ENCODE results near the gene PTPN3. TPM values are rescaled to one million over a fixed set of nuclear protein-coding genes. Genes with fewer than 3 reads are reported as not detected.

The PTPN3 gene
- total RNA-seq, 1 experiment from 2014 or later, result 25.0 TPM

DNA sequence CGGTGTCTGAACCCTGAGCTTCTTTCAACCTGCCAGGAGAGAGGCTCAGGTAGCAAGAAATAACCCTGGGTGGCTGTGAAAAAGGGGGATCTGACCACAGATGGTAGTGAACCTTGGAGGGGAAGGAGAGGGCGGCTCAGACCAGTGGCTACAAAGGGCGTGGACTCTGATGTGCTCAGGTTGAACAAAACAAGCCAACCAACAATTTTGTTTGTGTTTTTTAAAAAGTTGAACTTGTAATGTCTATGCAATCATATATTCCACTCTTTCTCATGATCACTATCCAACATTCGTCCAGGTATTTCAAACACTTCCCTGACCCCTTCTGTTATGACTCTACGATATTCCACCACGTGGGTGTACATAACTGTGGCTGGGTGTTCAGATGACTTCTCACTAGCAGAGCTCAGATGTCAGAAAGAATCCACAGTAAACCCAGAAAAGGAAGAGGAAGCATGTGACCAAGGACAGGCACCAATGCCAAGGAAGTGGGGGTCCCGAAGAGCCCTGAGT is 20.0 kb downstream of the PTPN3 start:
- H3K4me1 Mint-ChIP-seq (ENCODE audit: low read depth, unreplicated experiment), result peaks cover 79% of the 10 kb centered on the region
- peak overlapping the region; percentile 99 for H3K27ac Mint-ChIP-seq (ENCODE audit: unreplicated experiment)
- BruUV-seq (replicated peaks), result TSS peak; percentile 88

DNA sequence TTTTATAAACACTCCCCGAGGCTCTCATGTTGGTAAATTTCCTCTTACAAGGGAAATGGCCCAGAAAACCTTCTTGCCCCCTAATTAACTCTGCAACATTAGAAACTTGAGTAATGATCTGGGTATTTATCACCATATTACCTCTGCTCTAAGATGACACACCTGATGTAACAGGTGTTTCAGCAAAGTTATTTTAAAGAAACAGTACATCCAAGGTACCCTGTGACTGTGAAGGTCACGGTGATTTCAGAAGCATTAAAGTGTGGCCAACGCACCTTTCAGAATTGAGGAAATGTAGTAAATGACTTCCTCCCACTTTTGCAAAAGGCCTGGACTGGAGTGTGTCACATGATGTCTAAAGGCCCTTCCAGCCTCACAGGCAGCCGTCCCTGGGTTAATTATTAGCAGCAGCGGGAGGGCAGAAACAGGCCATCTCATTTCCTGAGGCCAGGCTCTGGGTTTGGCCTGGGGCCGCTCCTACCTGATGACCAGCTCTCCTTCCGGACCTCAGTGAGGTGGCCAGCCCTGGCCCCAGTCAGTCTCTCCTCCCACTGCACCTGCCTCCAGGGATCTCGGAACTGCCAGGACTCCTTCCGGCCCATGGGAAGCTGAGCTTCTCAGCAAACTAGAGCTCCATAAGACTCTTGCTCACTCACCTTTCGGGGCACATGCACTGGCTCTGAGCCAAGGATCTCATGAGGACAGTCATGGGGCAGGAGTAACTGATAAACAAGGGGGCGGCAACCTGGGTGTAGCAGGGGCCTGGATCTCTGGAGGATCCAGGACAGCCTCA is 20.7 kb downstream of the PTPN3 start:
- DNase-seq, result peak; percentile 94
- BruUV-seq (replicated peaks), result no TSS peak
- Mint-ChIP-seq H3K36me3 (ENCODE audit: insufficient read depth, unreplicated experiment) (peaks cover 40% of the 10 kb centered on the region), H3K9me3 (ENCODE audit: low read depth, unreplicated experiment) (no peaks in the 10 kb centered on the region), H3K4me3 (ENCODE audit: low read depth, unreplicated experiment) (peak overlapping the region; percentile 60), H3K27me3 (ENCODE audit: unreplicated experiment) (no peaks in the 10 kb centered on the region), H3K27ac (ENCODE audit: unreplicated experiment) (peak overlapping the region; percentile 99), H3K4me1 (ENCODE audit: low read depth, unreplicated experiment) (peaks cover 77% of the 10 kb centered on the region)
- TF ChIP-seq, protein P1, sequence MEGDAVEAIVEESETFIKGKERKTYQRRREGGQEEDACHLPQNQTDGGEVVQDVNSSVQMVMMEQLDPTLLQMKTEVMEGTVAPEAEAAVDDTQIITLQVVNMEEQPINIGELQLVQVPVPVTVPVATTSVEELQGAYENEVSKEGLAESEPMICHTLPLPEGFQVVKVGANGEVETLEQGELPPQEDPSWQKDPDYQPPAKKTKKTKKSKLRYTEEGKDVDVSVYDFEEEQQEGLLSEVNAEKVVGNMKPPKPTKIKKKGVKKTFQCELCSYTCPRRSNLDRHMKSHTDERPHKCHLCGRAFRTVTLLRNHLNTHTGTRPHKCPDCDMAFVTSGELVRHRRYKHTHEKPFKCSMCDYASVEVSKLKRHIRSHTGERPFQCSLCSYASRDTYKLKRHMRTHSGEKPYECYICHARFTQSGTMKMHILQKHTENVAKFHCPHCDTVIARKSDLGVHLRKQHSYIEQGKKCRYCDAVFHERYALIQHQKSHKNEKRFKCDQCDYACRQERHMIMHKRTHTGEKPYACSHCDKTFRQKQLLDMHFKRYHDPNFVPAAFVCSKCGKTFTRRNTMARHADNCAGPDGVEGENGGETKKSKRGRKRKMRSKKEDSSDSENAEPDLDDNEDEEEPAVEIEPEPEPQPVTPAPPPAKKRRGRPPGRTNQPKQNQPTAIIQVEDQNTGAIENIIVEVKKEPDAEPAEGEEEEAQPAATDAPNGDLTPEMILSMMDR (IDR thresholded peaks at IDR 0.05; ENCODE audit: unreplicated experiment), result no peak
- intact Hi-C loops (cut with micrococcal nuclease; ENCODE audit: unreplicated experiment), result loop anchor here (1.0 to 2.0 kb wide), 2 partner anchors 19 to 79 kb away; no protein-coding TSS in a partner anchor
- CTCF ChIA-PET, result interaction anchor here (0.7 to 1.7 kb wide), 7 partner anchors 8 to 41 kb away, joined by 3 to 6 read pairs (median 4); partner anchors contain the start of gene PTPN3

More for the DNA sequence above, 20.0 kb downstream of the PTPN3 start:
- intact Hi-C loops (cut with micrococcal nuclease; ENCODE audit: unreplicated experiment), result no loop called here
- TF ChIP-seq, protein P1 (IDR thresholded peaks at IDR 0.05; ENCODE audit: unreplicated experiment), result no peak
- CTCF ChIA-PET, result interaction anchor here (0.9 to 1.7 kb wide), 5 partner anchors 8 to 37 kb away, joined by 3 to 6 read pairs (median 4); partner anchors contain the start of gene PTPN3
- no peaks in the 10 kb centered on the region for H3K9me3 Mint-ChIP-seq (ENCODE audit: low read depth, unreplicated experiment)
- no peaks in the 10 kb centered on the region for H3K27me3 Mint-ChIP-seq (ENCODE audit: unreplicated experiment)
- H3K4me3 Mint-ChIP-seq (ENCODE audit: low read depth, unreplicated experiment), result peak overlapping the region; percentile 60
- peaks cover 40% of the 10 kb centered on the region for H3K36me3 Mint-ChIP-seq (ENCODE audit: insufficient read depth, unreplicated experiment)
- no peak for DNase-seq

DNA sequence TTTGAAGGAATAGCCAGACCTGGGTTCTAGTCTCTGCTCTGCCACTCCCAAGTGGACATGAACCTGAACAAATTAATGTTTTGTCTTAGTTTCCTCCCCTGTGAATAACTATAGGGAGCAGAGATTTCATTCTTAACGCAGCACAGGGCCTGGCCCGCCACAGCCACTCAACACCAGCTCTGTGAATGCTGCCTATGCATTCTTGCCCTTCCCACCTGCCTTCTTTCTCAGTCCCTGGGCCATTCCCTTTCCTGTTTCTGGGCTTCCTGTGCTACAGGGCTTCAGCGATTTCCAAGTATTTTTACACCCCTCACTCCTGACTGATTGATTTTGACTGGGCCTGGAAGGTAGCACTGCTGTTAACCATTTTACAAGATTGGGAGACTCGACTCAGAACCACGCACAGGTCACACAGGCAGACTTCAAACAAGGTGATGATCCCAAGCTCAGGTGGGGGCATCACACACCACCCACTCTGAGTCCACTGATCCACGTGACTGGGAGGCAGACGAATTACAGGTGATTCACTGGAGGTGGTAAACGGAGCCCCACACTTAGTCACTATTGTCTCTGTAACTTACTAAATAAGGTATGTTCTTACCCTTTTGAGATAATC is 21.4 kb downstream of the PTPN3 start:
- H3K27ac Mint-ChIP-seq (ENCODE audit: unreplicated experiment), result peak overlapping the region; percentile 99

DNA sequence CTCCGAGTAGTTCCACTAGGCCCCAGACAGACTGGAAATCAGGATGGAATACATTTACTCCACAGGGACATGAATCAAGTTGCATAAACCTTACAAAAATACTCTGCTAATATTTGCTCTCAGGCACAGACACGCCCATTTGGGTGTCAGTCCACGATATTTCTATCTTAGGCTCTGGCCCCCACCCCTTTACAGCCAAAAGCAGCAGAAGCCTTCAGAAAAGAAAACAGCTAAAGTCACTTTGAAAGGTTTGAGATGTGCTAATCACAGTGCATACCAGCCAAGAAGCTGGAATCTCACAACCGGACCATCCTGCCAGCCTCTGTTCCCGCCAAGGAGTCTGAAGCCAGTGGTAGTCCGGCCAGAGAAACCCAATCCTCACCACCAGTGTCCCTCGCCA is 22.6 kb downstream of the PTPN3 start:
- BruUV-seq (replicated peaks), result no TSS peak
- Mint-ChIP-seq H3K27me3 (ENCODE audit: unreplicated experiment) (no peaks in the 10 kb centered on the region), H3K27ac (ENCODE audit: unreplicated experiment) (peak overlapping the region; percentile 99), H3K36me3 (ENCODE audit: insufficient read depth, unreplicated experiment) (peaks cover 45% of the 10 kb centered on the region), H3K4me1 (ENCODE audit: low read depth, unreplicated experiment) (peaks cover 69% of the 10 kb centered on the region), H3K4me3 (ENCODE audit: low read depth, unreplicated experiment) (peak overlapping the region; percentile 37), H3K9me3 (ENCODE audit: low read depth, unreplicated experiment) (no peaks in the 10 kb centered on the region)
- TF ChIP-seq, protein P1 (IDR thresholded peaks at IDR 0.05; ENCODE audit: unreplicated experiment), result no peak
- intact Hi-C loops (cut with micrococcal nuclease; ENCODE audit: unreplicated experiment), result no loop called here
- CTCF ChIA-PET, result interaction anchor here (1.0 kb wide), 1 partner anchor 22 kb away, joined by 3 read pairs; no protein-coding TSS in a partner anchor
- no peak for DNase-seq

More for the DNA sequence above, 21.4 kb downstream of the PTPN3 start:
- Mint-ChIP-seq H3K36me3 (ENCODE audit: insufficient read depth, unreplicated experiment) (peaks cover 40% of the 10 kb centered on the region), H3K4me1 (ENCODE audit: low read depth, unreplicated experiment) (peaks cover 73% of the 10 kb centered on the region), H3K27me3 (ENCODE audit: unreplicated experiment) (no peaks in the 10 kb centered on the region), H3K9me3 (ENCODE audit: low read depth, unreplicated experiment) (no peaks in the 10 kb centered on the region), H3K4me3 (ENCODE audit: low read depth, unreplicated experiment) (peak overlapping the region; percentile 60)
- BruUV-seq (replicated peaks), result TSS peak; percentile 60
- TF ChIP-seq, protein P1 (IDR thresholded peaks at IDR 0.05; ENCODE audit: unreplicated experiment), result no peak
- intact Hi-C loops (cut with micrococcal nuclease; ENCODE audit: unreplicated experiment), result loop anchor here (1.0 to 2.0 kb wide), 2 partner anchors 20 to 80 kb away; no protein-coding TSS in a partner anchor
- CTCF ChIA-PET, result interaction anchor here (0.7 to 1.7 kb wide), 5 partner anchors 7 to 42 kb away, joined by 3 to 6 read pairs (median 3); partner anchors contain the start of gene PTPN3
- peak; percentile 46 for DNase-seq
